Mesothelial cell of epicardium (in vitro differentiated cells): ENCODE data around the gene PARM1. TPM values are rescaled to one million over a fixed set of nuclear protein-coding genes. Genes with fewer than 3 reads are reported as not detected.

ENCODE experiments used
- DNase-seq, 2 experiments: peaks; one replicate each; pipeline ENCODE4 v3.0.0; 2021; ENCODE audit warnings: low spot score in 2 of 2; ENCODE audit not compliant: unreplicated experiment in 2 of 2
- H3K27ac Mint-ChIP-seq: 2 replicates; pipeline ENCODE4 v1.8.0; 2021; ENCODE audit warnings: mixed read lengths
- H3K27me3 Mint-ChIP-seq: 2 replicates; pipeline ENCODE4 v1.8.0; 2021; ENCODE audit warnings: low read depth, mixed read lengths
- H3K36me3 Mint-ChIP-seq: 2 replicates; pipeline ENCODE4 v1.8.0; 2021; ENCODE audit warnings: mixed read lengths
- H3K4me1 Mint-ChIP-seq: 2 replicates; pipeline ENCODE4 v1.8.0; 2021; ENCODE audit warnings: mixed read lengths
- H3K4me3 Mint-ChIP-seq: 2 replicates; pipeline ENCODE4 v1.8.0; 2021; ENCODE audit warnings: mild to moderate bottlenecking, moderate library complexity, mixed read lengths
- H3K9me3 Mint-ChIP-seq: 2 replicates; pipeline ENCODE4 v1.8.0; 2021; ENCODE audit warnings: mixed read lengths
- total RNA-seq: library from RNA; stranded (reverse); gene quantifications from 3 replicates; pipeline ENCODE4 v1.2.1, GENCODE V29; 2021
- TF ChIP-seq, protein P1 (sequence below): fragments of 200-600 bp; sonication (generic); IDR thresholded peaks from one replicate; pipeline ENCODE4 v1.5.0; 2021; ENCODE audit warnings: antibody characterized with exemption; ENCODE audit not compliant: unreplicated experiment

Gene PARM1
- total RNA-seq, 1 donor from 2014 or later, result 12.6 TPM

DNA sequence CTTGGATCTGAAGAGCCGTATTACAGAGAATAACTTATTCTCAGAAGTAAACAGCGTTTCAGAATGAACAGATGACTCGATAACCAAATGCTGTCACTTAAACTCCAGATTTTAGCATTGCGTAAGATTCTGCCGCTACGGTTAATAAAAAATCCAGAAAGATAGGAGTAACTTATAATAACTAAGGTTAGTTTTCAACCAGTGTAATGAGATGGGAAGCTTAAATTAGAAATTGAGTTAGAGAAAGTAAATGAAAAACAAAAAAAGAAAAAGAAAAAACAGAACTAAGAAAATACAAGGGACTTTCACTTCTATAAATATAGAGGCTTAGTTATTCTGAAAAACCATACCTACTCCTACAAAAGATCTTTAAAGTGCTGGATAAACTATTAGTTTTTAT, 13.1 kb upstream of the PARM1 start:
- no peak overlapping the region for H3K27ac Mint-ChIP-seq
- TF ChIP-seq, protein P1, sequence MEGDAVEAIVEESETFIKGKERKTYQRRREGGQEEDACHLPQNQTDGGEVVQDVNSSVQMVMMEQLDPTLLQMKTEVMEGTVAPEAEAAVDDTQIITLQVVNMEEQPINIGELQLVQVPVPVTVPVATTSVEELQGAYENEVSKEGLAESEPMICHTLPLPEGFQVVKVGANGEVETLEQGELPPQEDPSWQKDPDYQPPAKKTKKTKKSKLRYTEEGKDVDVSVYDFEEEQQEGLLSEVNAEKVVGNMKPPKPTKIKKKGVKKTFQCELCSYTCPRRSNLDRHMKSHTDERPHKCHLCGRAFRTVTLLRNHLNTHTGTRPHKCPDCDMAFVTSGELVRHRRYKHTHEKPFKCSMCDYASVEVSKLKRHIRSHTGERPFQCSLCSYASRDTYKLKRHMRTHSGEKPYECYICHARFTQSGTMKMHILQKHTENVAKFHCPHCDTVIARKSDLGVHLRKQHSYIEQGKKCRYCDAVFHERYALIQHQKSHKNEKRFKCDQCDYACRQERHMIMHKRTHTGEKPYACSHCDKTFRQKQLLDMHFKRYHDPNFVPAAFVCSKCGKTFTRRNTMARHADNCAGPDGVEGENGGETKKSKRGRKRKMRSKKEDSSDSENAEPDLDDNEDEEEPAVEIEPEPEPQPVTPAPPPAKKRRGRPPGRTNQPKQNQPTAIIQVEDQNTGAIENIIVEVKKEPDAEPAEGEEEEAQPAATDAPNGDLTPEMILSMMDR, result no peak
- no peak overlapping the region for H3K4me3 Mint-ChIP-seq
- no peaks in the 10 kb centered on the region for H3K4me1 Mint-ChIP-seq
- H3K9me3 Mint-ChIP-seq, result peaks cover 2% of the 10 kb centered on the region
- peaks cover 5% of the 10 kb centered on the region for H3K27me3 Mint-ChIP-seq
- no peaks in the 10 kb centered on the region for H3K36me3 Mint-ChIP-seq
- no peak for DNase-seq

GRCh38 chr4:74920704-74921103, 12.2 kb upstream of the PARM1 start:
- no peaks in the 10 kb centered on the region for H3K27me3 Mint-ChIP-seq
- TF ChIP-seq, protein P1, result no peak
- H3K4me3 Mint-ChIP-seq, result no peak overlapping the region
- H3K27ac Mint-ChIP-seq, result no peak overlapping the region
- no peaks in the 10 kb centered on the region for H3K4me1 Mint-ChIP-seq
- no peaks in the 10 kb centered on the region for H3K9me3 Mint-ChIP-seq
- H3K36me3 Mint-ChIP-seq, result no peaks in the 10 kb centered on the region
- DNase-seq, result no peak

GRCh38 chr4:74921490-74921889, 11.4 kb upstream of the PARM1 start:
- H3K27me3 Mint-ChIP-seq, result peaks cover 1% of the 10 kb centered on the region
- no peaks in the 10 kb centered on the region for H3K36me3 Mint-ChIP-seq
- no peak for DNase-seq
- H3K4me1 Mint-ChIP-seq, result no peaks in the 10 kb centered on the region
- H3K9me3 Mint-ChIP-seq, result no peaks in the 10 kb centered on the region
- TF ChIP-seq, protein P1, result no peak
- H3K4me3 Mint-ChIP-seq, result no peak overlapping the region
- no peak overlapping the region for H3K27ac Mint-ChIP-seq

DNA sequence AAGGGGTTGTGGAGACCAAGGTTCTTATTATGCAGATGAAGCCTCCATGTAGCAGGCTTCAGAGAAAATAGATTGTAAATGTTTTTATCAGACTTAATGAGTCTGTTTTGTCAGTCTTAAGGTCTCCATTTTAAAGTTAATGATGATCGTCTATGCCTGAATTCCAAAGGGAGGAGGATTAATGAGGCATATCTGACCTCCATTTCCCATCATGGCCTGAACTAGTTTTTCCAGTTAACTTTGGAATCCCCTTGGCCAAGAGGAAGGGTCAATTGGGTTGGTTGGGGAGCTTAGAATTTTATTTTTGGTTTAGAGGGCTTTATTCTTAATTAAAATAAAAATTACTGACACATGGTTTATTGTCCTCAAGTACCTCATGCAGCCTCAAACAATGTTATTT, 6.9 kb upstream of the PARM1 start:
- H3K9me3 Mint-ChIP-seq, result no peaks in the 10 kb centered on the region
- H3K4me1 Mint-ChIP-seq, result no peaks in the 10 kb centered on the region
- no peak overlapping the region for H3K27ac Mint-ChIP-seq
- no peak for DNase-seq
- no peak overlapping the region for H3K4me3 Mint-ChIP-seq
- peaks cover 15% of the 10 kb centered on the region for H3K27me3 Mint-ChIP-seq
- H3K36me3 Mint-ChIP-seq, result no peaks in the 10 kb centered on the region
- TF ChIP-seq, protein P1, result no peak

DNA sequence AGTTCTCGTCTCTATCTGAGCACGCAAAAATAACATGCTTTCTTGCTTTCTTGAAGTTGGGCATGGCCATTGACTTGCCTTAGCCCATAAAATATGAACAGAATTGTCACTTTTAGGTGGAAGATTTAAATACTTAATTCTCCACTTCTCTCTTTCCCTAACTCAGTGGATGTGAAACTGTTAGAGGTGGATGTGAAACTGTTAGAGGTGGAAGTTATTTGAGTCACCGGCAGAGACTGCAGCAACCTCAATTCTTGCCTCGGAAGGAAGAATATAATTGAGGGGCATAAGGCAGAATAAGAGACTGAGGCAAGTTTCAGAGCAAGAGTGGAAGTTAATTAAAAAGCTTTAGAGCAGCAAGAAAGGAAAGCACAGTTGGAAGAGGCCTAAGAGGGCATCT, 2.8 kb upstream of the PARM1 start:
- peaks cover 23% of the 10 kb centered on the region for H3K4me1 Mint-ChIP-seq
- TF ChIP-seq, protein P1, result no peak
- no peaks in the 10 kb centered on the region for H3K36me3 Mint-ChIP-seq
- DNase-seq, result no peak
- H3K27me3 Mint-ChIP-seq, result peaks cover 55% of the 10 kb centered on the region
- H3K4me3 Mint-ChIP-seq, result no peak overlapping the region
- no peaks in the 10 kb centered on the region for H3K9me3 Mint-ChIP-seq
- H3K27ac Mint-ChIP-seq, result no peak overlapping the region

- no peaks in the 10 kb centered on the region for H3K36me3 Mint-ChIP-seq
- DNase-seq, result no peak
- H3K27me3 Mint-ChIP-seq, result peaks cover 66% of the 10 kb centered on the region
- H3K9me3 Mint-ChIP-seq, result no peaks in the 10 kb centered on the region
- H3K4me1 Mint-ChIP-seq, result peaks cover 23% of the 10 kb centered on the region
- TF ChIP-seq, protein P1, result no peak
- no peak overlapping the region for H3K27ac Mint-ChIP-seq
- H3K4me3 Mint-ChIP-seq, result no peak overlapping the region
These were observed 1.5 kb upstream of the PARM1 start for GRCh38 chr4:74931376-74931775.
